Liver (tissue), 9 donors: ENCODE results near the gene INTS15. TPM values are rescaled to one million over a fixed set of nuclear protein-coding genes. Genes with fewer than 3 reads are reported as not detected.

Experiments
- DNase-seq: peaks from one replicate; pipeline ENCODE4 v3.0.0-alpha.2; 2017; ENCODE audit warnings: low spot score
- H3K27ac ChIP-seq, 2 donors: one replicate each; pipeline ENCODE4 v1.7.0; 2013; ENCODE audit warnings: inconsistent platforms in 2 of 2, low read length in 2 of 2, control low read depth in 1 of 2, low read depth in 1 of 2, mild to moderate bottlenecking in 1 of 2
- H3K27me3 ChIP-seq, 4 donors: one replicate each; pipeline versions ENCODE4 v1.6.1 to v1.7.0; 2013; ENCODE audit warnings: low read length in 3 of 4, inconsistent platforms in 1 of 4, mild to moderate bottlenecking in 1 of 4, moderate library complexity in 1 of 4; ENCODE audit not compliant: control insufficient read depth in 4 of 4, insufficient read depth in 4 of 4
- H3K36me3 ChIP-seq, 4 donors: one replicate each; pipeline versions ENCODE4 v1.6.1 to v1.7.0; 2013; ENCODE audit warnings: low read length in 3 of 4, mild to moderate bottlenecking in 3 of 4, low read depth in 1 of 4, moderate library complexity in 1 of 4; ENCODE audit not compliant: control insufficient read depth in 4 of 4, insufficient read depth in 3 of 4
- H3K4me1 ChIP-seq, 4 donors: one replicate each; pipeline versions ENCODE4 v1.6.1 to v1.7.0; 2013; ENCODE audit warnings: low read length in 3 of 4, mild to moderate bottlenecking in 3 of 4, moderate library complexity in 1 of 4; ENCODE audit not compliant: control insufficient read depth in 4 of 4, insufficient read depth in 4 of 4
- H3K4me3 ChIP-seq, 3 donors: one replicate each; pipeline versions ENCODE4 v1.6.1 to v1.7.0; 2013; ENCODE audit warnings: low read length in 3 of 3, control low read depth in 1 of 3, low read depth in 1 of 3, mild to moderate bottlenecking in 1 of 3
- H3K9ac ChIP-seq, 2 donors: one replicate each; pipeline ENCODE4 v1.7.0; 2013; ENCODE audit warnings: low read length in 2 of 2, mild to moderate bottlenecking in 2 of 2, moderate library complexity in 2 of 2, control low read depth in 1 of 2, low read depth in 1 of 2
- H3K9me3 ChIP-seq, 4 donors: one replicate each; pipeline versions ENCODE4 v1.6.1 to v1.7.0; 2013; ENCODE audit warnings: low read length in 3 of 4; ENCODE audit not compliant: control insufficient read depth in 4 of 4
- EGR1 ChIP-seq, 2 donors: IDR thresholded peaks; 2 replicates each; pipeline ENCODE4 v1.6.1; 2016 to 2018; ENCODE audit warnings: antibody characterized with exemption in 2 of 2, low read depth in 2 of 2
- FOXA1 ChIP-seq: IDR thresholded peaks from 2 replicates; pipeline ENCODE4 v1.6.1; 2016; ENCODE audit warnings: antibody characterized with exemption
- FOXA2 ChIP-seq: IDR thresholded peaks from 2 replicates; pipeline ENCODE4 v1.6.1; 2016; ENCODE audit warnings: antibody characterized with exemption
- GABPA ChIP-seq, 2 donors: IDR thresholded peaks in 1 of 2; conservative IDR thresholded peaks in 1 of 2; 2 replicates each; pipeline ENCODE4 v1.6.1; 2016; ENCODE audit warnings: antibody characterized with exemption in 2 of 2, mild to moderate bottlenecking in 1 of 2, moderate library complexity in 1 of 2
- HNF4A ChIP-seq, 2 donors: conservative IDR thresholded peaks; 2 replicates each; pipeline ENCODE4 v1.6.1; 2016; ENCODE audit warnings: antibody characterized with exemption in 2 of 2, mild to moderate bottlenecking in 2 of 2
- JUND ChIP-seq, 2 donors: IDR thresholded peaks; 2 replicates each; pipeline ENCODE4 v1.6.1; 2016; ENCODE audit warnings: antibody characterized with exemption in 2 of 2
- NR2F2 ChIP-seq: IDR thresholded peaks from 2 replicates; pipeline ENCODE4 v1.6.1; 2016; ENCODE audit warnings: antibody characterized with exemption
- RAD21 ChIP-seq, 2 donors: IDR thresholded peaks; 2 replicates each; pipeline ENCODE4 v1.6.1; 2016; ENCODE audit warnings: antibody characterized with exemption in 2 of 2, mild to moderate bottlenecking in 2 of 2
- RXRA ChIP-seq, 2 donors: IDR thresholded peaks; 2 replicates each; pipeline ENCODE4 v1.6.1; 2017 to 2018; ENCODE audit warnings: antibody characterized with exemption in 2 of 2, mild to moderate bottlenecking in 1 of 2
- SP1 ChIP-seq: IDR thresholded peaks from 2 replicates; pipeline ENCODE4 v1.6.1; 2018; ENCODE audit warnings: antibody characterized with exemption, mild to moderate bottlenecking
- TAF1 ChIP-seq: conservative IDR thresholded peaks from 2 replicates; pipeline ENCODE4 v1.6.1; 2016; ENCODE audit warnings: antibody characterized with exemption, mild to moderate bottlenecking
- YY1 ChIP-seq: IDR thresholded peaks from 2 replicates; pipeline ENCODE4 v1.6.1; 2016; ENCODE audit warnings: antibody characterized with exemption, mild to moderate bottlenecking
- WGBS: extraction: QIAGEN DNeasy Blood & Tissue Kit; methylation state at CpG from one replicate; pipeline ENCODE4 v1.1.7; 2013; 5-methylcytosine and 5-hydroxymethylcytosine counted together
- polyA plus RNA-seq, 2 donors: library from polyadenylated mRNA; stranded (reverse) in 1 of 2; unstranded in 1 of 2; fragments of 200-250 nt in 1 of 2; fragments of >200 nt in 1 of 2; fragmentation: Nextera tagmentation in 1 of 2; extraction: Ambion mirVana in 1 of 2; gene quantifications; one replicate each; pipeline versions ENCODE4 v1.2.1 to v1.2.3, GENCODE V29; 2013 to 2015
- total RNA-seq, 2 donors: library from RNA; depleted of rRNA; stranded (reverse); fragments of >200 nt; gene quantifications; one replicate each; pipeline ENCODE4 v1.2.3, GENCODE V29; 2014
- TF ChIP-seq, protein P1 (sequence below): IDR thresholded peaks from 2 replicates; pipeline ENCODE4 v1.6.1; 2016; ENCODE audit warnings: antibody characterized with exemption, mild to moderate bottlenecking
- TF ChIP-seq, protein P2 (sequence below): fragments of 150-350 bp; IDR thresholded peaks from 2 replicates; pipeline ENCODE4 v1.5.1; 2017; ENCODE audit warnings: improper control_type of control experiment, low read depth, low read length; ENCODE audit not compliant: missing input control
- TF ChIP-seq, protein P3 (sequence below): IDR thresholded peaks from 2 replicates; pipeline ENCODE4 v1.6.1; 2016; ENCODE audit warnings: antibody characterized with exemption
- TF ChIP-seq, protein P4 (sequence below): IDR thresholded peaks from 2 replicates; pipeline ENCODE4 v1.6.1; 2016; ENCODE audit warnings: antibody characterized with exemption
- TF ChIP-seq, protein P5 (sequence below): IDR thresholded peaks from 2 replicates; pipeline ENCODE4 v1.6.1; 2016; ENCODE audit warnings: antibody characterized with exemption
- donor health status: healthy.
- donor health status: healthy.
- donor health status: healthy.
- donor health status: healthy.
- donor health status: healthy.

The INTS15 gene
- total and polyA plus RNA-seq, 4 donors = 5.2 to 10.4 (median 8.2) TPM

GRCh38 chr7:6643915-6644625 lies 54.2 kb downstream of the INTS15 start:
- no peak overlapping the region for H3K9ac ChIP-seq
- H3K27ac ChIP-seq = no peak overlapping the region
- no peaks in the 10 kb centered on the region for H3K27me3 ChIP-seq
- peaks cover 8 to 69% (median 26%) of the 10 kb centered on the region in 4 donors for H3K36me3 ChIP-seq
- no peak for TF ChIP-seq HNF4A (conservative IDR thresholded peaks at IDR 0.05)
- TF ChIP-seq, protein P1, sequence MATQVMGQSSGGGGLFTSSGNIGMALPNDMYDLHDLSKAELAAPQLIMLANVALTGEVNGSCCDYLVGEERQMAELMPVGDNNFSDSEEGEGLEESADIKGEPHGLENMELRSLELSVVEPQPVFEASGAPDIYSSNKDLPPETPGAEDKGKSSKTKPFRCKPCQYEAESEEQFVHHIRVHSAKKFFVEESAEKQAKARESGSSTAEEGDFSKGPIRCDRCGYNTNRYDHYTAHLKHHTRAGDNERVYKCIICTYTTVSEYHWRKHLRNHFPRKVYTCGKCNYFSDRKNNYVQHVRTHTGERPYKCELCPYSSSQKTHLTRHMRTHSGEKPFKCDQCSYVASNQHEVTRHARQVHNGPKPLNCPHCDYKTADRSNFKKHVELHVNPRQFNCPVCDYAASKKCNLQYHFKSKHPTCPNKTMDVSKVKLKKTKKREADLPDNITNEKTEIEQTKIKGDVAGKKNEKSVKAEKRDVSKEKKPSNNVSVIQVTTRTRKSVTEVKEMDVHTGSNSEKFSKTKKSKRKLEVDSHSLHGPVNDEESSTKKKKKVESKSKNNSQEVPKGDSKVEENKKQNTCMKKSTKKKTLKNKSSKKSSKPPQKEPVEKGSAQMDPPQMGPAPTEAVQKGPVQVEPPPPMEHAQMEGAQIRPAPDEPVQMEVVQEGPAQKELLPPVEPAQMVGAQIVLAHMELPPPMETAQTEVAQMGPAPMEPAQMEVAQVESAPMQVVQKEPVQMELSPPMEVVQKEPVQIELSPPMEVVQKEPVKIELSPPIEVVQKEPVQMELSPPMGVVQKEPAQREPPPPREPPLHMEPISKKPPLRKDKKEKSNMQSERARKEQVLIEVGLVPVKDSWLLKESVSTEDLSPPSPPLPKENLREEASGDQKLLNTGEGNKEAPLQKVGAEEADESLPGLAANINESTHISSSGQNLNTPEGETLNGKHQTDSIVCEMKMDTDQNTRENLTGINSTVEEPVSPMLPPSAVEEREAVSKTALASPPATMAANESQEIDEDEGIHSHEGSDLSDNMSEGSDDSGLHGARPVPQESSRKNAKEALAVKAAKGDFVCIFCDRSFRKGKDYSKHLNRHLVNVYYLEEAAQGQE = no peak
- TF ChIP-seq FOXA1 = no peak
- no peak for TF ChIP-seq YY1
- no peak for TF ChIP-seq EGR1 (IDR thresholded peaks at IDR 0.05; ENCODE audit: low read depth in 2 of 2)
- no peak for TF ChIP-seq GABPA (IDR thresholded peaks at IDR 0.05 in 1 of 2, conservative IDR thresholded peaks at IDR 0.05 in 1 of 2)
- no peak for TF ChIP-seq SP1
- no peak for TF ChIP-seq JUND (IDR thresholded peaks at IDR 0.05)
- TF ChIP-seq, protein P2, sequence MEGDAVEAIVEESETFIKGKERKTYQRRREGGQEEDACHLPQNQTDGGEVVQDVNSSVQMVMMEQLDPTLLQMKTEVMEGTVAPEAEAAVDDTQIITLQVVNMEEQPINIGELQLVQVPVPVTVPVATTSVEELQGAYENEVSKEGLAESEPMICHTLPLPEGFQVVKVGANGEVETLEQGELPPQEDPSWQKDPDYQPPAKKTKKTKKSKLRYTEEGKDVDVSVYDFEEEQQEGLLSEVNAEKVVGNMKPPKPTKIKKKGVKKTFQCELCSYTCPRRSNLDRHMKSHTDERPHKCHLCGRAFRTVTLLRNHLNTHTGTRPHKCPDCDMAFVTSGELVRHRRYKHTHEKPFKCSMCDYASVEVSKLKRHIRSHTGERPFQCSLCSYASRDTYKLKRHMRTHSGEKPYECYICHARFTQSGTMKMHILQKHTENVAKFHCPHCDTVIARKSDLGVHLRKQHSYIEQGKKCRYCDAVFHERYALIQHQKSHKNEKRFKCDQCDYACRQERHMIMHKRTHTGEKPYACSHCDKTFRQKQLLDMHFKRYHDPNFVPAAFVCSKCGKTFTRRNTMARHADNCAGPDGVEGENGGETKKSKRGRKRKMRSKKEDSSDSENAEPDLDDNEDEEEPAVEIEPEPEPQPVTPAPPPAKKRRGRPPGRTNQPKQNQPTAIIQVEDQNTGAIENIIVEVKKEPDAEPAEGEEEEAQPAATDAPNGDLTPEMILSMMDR = no peak
- TF ChIP-seq RAD21 (IDR thresholded peaks at IDR 0.05) = no peak
- no peak for TF ChIP-seq NR2F2
- TF ChIP-seq, protein P3, sequence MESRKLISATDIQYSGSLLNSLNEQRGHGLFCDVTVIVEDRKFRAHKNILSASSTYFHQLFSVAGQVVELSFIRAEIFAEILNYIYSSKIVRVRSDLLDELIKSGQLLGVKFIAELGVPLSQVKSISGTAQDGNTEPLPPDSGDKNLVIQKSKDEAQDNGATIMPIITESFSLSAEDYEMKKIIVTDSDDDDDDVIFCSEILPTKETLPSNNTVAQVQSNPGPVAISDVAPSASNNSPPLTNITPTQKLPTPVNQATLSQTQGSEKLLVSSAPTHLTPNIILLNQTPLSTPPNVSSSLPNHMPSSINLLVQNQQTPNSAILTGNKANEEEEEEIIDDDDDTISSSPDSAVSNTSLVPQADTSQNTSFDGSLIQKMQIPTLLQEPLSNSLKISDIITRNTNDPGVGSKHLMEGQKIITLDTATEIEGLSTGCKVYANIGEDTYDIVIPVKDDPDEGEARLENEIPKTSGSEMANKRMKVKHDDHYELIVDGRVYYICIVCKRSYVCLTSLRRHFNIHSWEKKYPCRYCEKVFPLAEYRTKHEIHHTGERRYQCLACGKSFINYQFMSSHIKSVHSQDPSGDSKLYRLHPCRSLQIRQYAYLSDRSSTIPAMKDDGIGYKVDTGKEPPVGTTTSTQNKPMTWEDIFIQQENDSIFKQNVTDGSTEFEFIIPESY = no peak
- no peak for TF ChIP-seq FOXA2
- no peak for TF ChIP-seq RXRA (IDR thresholded peaks at IDR 0.05)
- no peak for TF ChIP-seq TAF1
- TF ChIP-seq, protein P4, sequence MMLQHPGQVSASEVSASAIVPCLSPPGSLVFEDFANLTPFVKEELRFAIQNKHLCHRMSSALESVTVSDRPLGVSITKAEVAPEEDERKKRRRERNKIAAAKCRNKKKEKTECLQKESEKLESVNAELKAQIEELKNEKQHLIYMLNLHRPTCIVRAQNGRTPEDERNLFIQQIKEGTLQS = no peak
- TF ChIP-seq, protein P5, sequence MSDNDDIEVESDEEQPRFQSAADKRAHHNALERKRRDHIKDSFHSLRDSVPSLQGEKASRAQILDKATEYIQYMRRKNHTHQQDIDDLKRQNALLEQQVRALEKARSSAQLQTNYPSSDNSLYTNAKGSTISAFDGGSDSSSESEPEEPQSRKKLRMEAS = no peak
- H3K4me3 ChIP-seq = no peak overlapping the region
- DNase-seq = no peak
- H3K9me3 ChIP-seq = no peaks in the 10 kb centered on the region
- 96% methylated on average over 21 of the region's 21 CpGs for WGBS
- H3K4me1 ChIP-seq = peaks cover 0 to 2% (median 0%) of the 10 kb centered on the region in 4 donors
